A549 (cell line): ENCODE data around the gene DDX10. TPM values are rescaled to one million over a fixed set of nuclear protein-coding genes. Genes with fewer than 3 reads are reported as not detected.

Experiments used
- ATAC-seq, 2 experiments: fragments of 200-7000 bp in 1 of 2; fragments of >200 bp in 1 of 2; cut with Nextera tagmentation in 1 of 2; cut with Tn5 transposase in 1 of 2; 3 replicates each; pipeline versions ENCODE4 v1.8.0 to v1.9.1; 2018 to 2020; ENCODE audit warnings: mild to moderate bottlenecking in 1 of 2, moderate library complexity in 1 of 2
- CTCF ChIA-PET: fragments of 300-600 bp; sonication (Branson Sonifier 250); formaldehyde crosslinking; extraction: SDS; loops from one replicate; lab custom pipeline; 2021; ENCODE audit warnings: antibody characterized with exemption, inconsistent platforms; lab: Yijun Ruan, JAX
- POLR2A ChIA-PET: fragments of 350-600 bp; formaldehyde crosslinking; extraction: SDS; loops from one replicate; lab custom pipeline; 2021; ENCODE audit warnings: antibody characterized with exemption, inconsistent platforms; lab: Yijun Ruan, JAX
- DNase-seq, 2 experiments: peaks; one replicate each; pipeline versions ENCODE4 v3.0.0 to v3.0.0-alpha.2; 2011 to 2016; ENCODE audit warnings: low read depth in 1 of 2, low spot score in 1 of 2
- FAIRE-seq: peaks from 2 replicates; lab custom pipeline; 2011; peaks lifted over from hg19 to GRCh38; lab: Jason Lieb, UNC
- H3K27ac ChIP-seq, 2 experiments: fragments of >200 bp; sonication (Bioruptor Twin); formaldehyde crosslinking; 3 replicates each; pipeline ENCODE4 v1.5.1; 2016 to 2017
- H3K4me1 ChIP-seq: fragments of >200 bp; sonication (Bioruptor Twin); formaldehyde crosslinking; 3 replicates; pipeline ENCODE4 v1.6.1; 2016
- H3K4me2 ChIP-seq: fragments of >200 bp; sonication (Bioruptor Twin); formaldehyde crosslinking; 3 replicates; pipeline ENCODE4 v1.6.1; 2016
- H3K4me3 ChIP-seq: fragments of >200 bp; sonication (Bioruptor Twin); formaldehyde crosslinking; 3 replicates; pipeline ENCODE4 v1.5.1; 2016
- H3K9me3 ChIP-seq: fragments of >200 bp; sonication (Bioruptor Twin); formaldehyde crosslinking; 3 replicates; pipeline ENCODE4 v1.6.1; 2016
- BCL3 ChIP-seq: fragments of >200 bp; sonication (Bioruptor Twin); formaldehyde crosslinking; IDR thresholded peaks from 3 replicates; pipeline ENCODE4 v1.6.1; 2016
- CTCF ChIP-seq: fragments of >200 bp; sonication (Bioruptor Twin); formaldehyde crosslinking; IDR thresholded peaks from 3 replicates; pipeline ENCODE4 v1.5.1; 2016
- EHMT2 ChIP-seq: fragments of 200-600 bp; sonication (generic); IDR thresholded peaks from 2 replicates; pipeline ENCODE4 v1.6.1; 2016; ENCODE audit warnings: antibody characterized with exemption, low read depth, mild to moderate bottlenecking, moderate library complexity
- FOSL2 ChIP-seq, 2 experiments: fragments of 450-650 bp in 1 of 2; fragments of >200 bp in 1 of 2; sonication (Bioruptor Twin) in 1 of 2; formaldehyde crosslinking; IDR thresholded peaks; 2 replicates each; pipeline versions ENCODE4 v1.5.0 to v1.6.1; 2016 to 2020; ENCODE audit warnings: mild to moderate bottlenecking in 1 of 2, moderate library complexity in 1 of 2
- GATA3 ChIP-seq: IDR thresholded peaks from 2 replicates; pipeline ENCODE4 v1.6.1; 2012; ENCODE audit warnings: borderline replicate concordance
- HDAC2 ChIP-seq: fragments of 200-600 bp; sonication (generic); IDR thresholded peaks from 2 replicates; pipeline ENCODE4 v1.6.1; 2016
- HEYL ChIP-seq: fragments of 250-450 bp; sonication (Bioruptor Pico); IDR thresholded peaks from 2 replicates; pipeline ENCODE4 v1.8.0; 2021; ENCODE audit warnings: mild to moderate bottlenecking, moderate library complexity
- JUN ChIP-seq, 2 experiments: fragments of >200 bp; sonication (Bioruptor Twin); formaldehyde crosslinking; IDR thresholded peaks; 2 replicates in 1 of 2; 3 replicates in 1 of 2; pipeline ENCODE4 v1.6.1; 2016 to 2017
- KDM1A ChIP-seq: fragments of 200-600 bp; sonication (generic); IDR thresholded peaks from 2 replicates; pipeline ENCODE4 v1.6.1; 2016; ENCODE audit warnings: low read depth, mild to moderate bottlenecking
- MAFK ChIP-seq: fragments of 450-650 bp; IDR thresholded peaks from 2 replicates; pipeline ENCODE4 v1.6.1; 2014; ENCODE audit not compliant: partially characterized antibody
- MAX ChIP-seq: IDR thresholded peaks from 2 replicates; pipeline ENCODE4 v1.6.1; 2012
- MAZ ChIP-seq: fragments of 150-350 bp; IDR thresholded peaks from 2 replicates; pipeline ENCODE4 v1.6.1; 2014; ENCODE audit warnings: antibody characterized with exemption, low read depth, low read length, borderline replicate concordance
- NFE2L2 ChIP-seq: fragments of 150-350 bp; conservative IDR thresholded peaks from 2 replicates; pipeline ENCODE4 v1.6.1; 2014; ENCODE audit warnings: low read length
- NPAS2 ChIP-seq: fragments of 250-450 bp; sonication (Bioruptor Pico); IDR thresholded peaks from 2 replicates; pipeline ENCODE4 v1.8.0; 2022; ENCODE audit warnings: mild to moderate bottlenecking, moderate library complexity, borderline replicate concordance
- NR3C1 ChIP-seq: fragments of >200 bp; sonication (Bioruptor Twin); formaldehyde crosslinking; IDR thresholded peaks from 3 replicates; pipeline ENCODE4 v1.6.1; 2017
- RARB ChIP-seq: fragments of 250-450 bp; sonication (Bioruptor Pico); IDR thresholded peaks from 2 replicates; pipeline ENCODE4 v1.8.0; 2021; ENCODE audit warnings: mild to moderate bottlenecking, moderate library complexity
- REST ChIP-seq: fragments of 200-600 bp; sonication (generic); IDR thresholded peaks from 2 replicates; pipeline ENCODE4 v1.6.1; 2016; ENCODE audit warnings: antibody characterized with exemption, mild to moderate bottlenecking, moderate library complexity
- RNF2 ChIP-seq: fragments of 200-600 bp; sonication (generic); IDR thresholded peaks from 2 replicates; pipeline ENCODE4 v1.6.1; 2016; ENCODE audit warnings: low read depth, mild to moderate bottlenecking, antibody characterized with exemption, moderate library complexity, borderline replicate concordance
- SMC3 ChIP-seq: fragments of >200 bp; sonication (Bioruptor Twin); formaldehyde crosslinking; IDR thresholded peaks from 3 replicates; pipeline ENCODE4 v1.6.1; 2018; ENCODE audit warnings: inconsistent platforms
- USF2 ChIP-seq: fragments of 450-650 bp; IDR thresholded peaks from 2 replicates; pipeline ENCODE4 v1.6.1; 2014; ENCODE audit warnings: antibody characterized with exemption
- ZC3H11A ChIP-seq: fragments of 450-650 bp; IDR thresholded peaks from 2 replicates; pipeline ENCODE4 v1.6.1; 2014; ENCODE audit warnings: antibody characterized with exemption, mild to moderate bottlenecking
- ZNF302 ChIP-seq: fragments of 250-450 bp; sonication (Bioruptor Pico); IDR thresholded peaks from 2 replicates; pipeline ENCODE4 v1.9.0; 2021; ENCODE audit warnings: inconsistent platforms, mild to moderate bottlenecking, moderate library complexity
- WGBS: methylation state at CpG from one replicate; pipeline ENCODE4 v1.1.6; 2017; ENCODE audit errors: missing lambda C conversion rate; 5-methylcytosine and 5-hydroxymethylcytosine counted together
- polyA plus RNA-seq, 4 experiments: library from polyadenylated mRNA; depleted of rRNA in 3 of 4; stranded (reverse); fragments of >200 nt; fragmentation: RNase III in 1 of 4; extraction: RNeasy Plus Mini Kit Qiagen cat#74134 plus additional on column Dnase treatment in 1 of 4; gene quantifications; 2 replicates in 3 of 4; 3 replicates in 1 of 4; pipeline ENCODE4 v1.2.3, GENCODE V29; 2011 to 2017

Gene DDX10
- polyA plus RNA-seq, 2 of the 4 experiments (the other 2 are of a cell fraction): 46.0 to 189 TPM

GRCh38 chr11:108872781-108873291 is 208.0 kb downstream of the DDX10 start:
- peak overlapping the region; percentile 50 for H3K4me2 ChIP-seq
- H3K9me3 ChIP-seq: no peaks in the 10 kb centered on the region
- no peak for DNase-seq
- H3K4me1 ChIP-seq: peaks cover 47% of the 10 kb centered on the region
- ChIA-PET CTCF (no interaction called here), POLR2A (no interaction called here)
- H3K4me3 ChIP-seq: no peak overlapping the region
- ATAC-seq: no peak
- H3K27ac ChIP-seq: peak overlapping the region in 1 of 2 experiments; percentile 70; a peak in 3 of 6 replicates
- peak; percentile 61; the same call in 1 of the 2 replicates for TF ChIP-seq NFE2L2
- no peak for TF ChIP-seq BCL3
- peak; percentile 95 for TF ChIP-seq MAFK
- TF ChIP-seq, all 56 proteins: peak for 2
- 20% methylated on average over 3 of the region's 3 CpGs for WGBS
- FAIRE-seq: no peak

- Histone ChIP-seq H3K27ac (peak overlapping the region in 1 of 2 experiments; percentile 35; a peak in 1 of 6 replicates), H3K9me3 (no peaks in the 10 kb centered on the region), H3K4me2 (peak overlapping the region; percentile 50; the same call in 2 of the 3 replicates), H3K4me3 (no peak overlapping the region), H3K4me1 (peaks cover 47% of the 10 kb centered on the region)
- ChIA-PET CTCF (no interaction called here), POLR2A (no interaction called here)
- no peak for FAIRE-seq
- 58% methylated on average over 2 of the region's 2 CpGs for WGBS
- DNase-seq: no peak
- no peak for ATAC-seq
- TF ChIP-seq KDM1A (no peak), HDAC2 (no peak), GATA3 (no peak), USF2 (no peak), ZNF302 (CRISPR knock-in tag) (no peak), NFE2L2 (no peak), EHMT2 (no peak), NPAS2 (CRISPR knock-in tag) (no peak), NR3C1 (no peak), MAZ (no peak), SMC3 (no peak), FOSL2 (IDR thresholded peaks at IDR 0.05) (no peak), FOSL2 (CRISPR knock-in tag; IDR thresholded peaks at IDR 0.05) (no peak), RNF2 (no peak), CTCF (no peak), JUN (IDR thresholded peaks at IDR 0.05) (no peak), ZC3H11A (no peak), MAX (no peak), RARB (no peak), REST (no peak), HEYL (CRISPR knock-in tag) (no peak)
Measured at GRCh38 chr11:108873310-108873709, 208.4 kb downstream of the DDX10 start.
